PC-3 (cell line): ENCODE results near the gene CTNNA3.

ENCODE experiments used
- EZH2 ChIP-seq: fragments of 300-600 bp; sonication (generic); IDR thresholded peaks from one replicate; pipeline ENCODE4 v1.6.1; 2017; ENCODE audit warnings: antibody characterized with exemption, mild to moderate bottlenecking, low read length; ENCODE audit not compliant: unreplicated experiment
- EZH2phosphoT487 ChIP-seq: fragments of 300-600 bp; sonication (generic); IDR thresholded peaks from 2 replicates; pipeline ENCODE4 v1.6.1; 2018; ENCODE audit warnings: mild to moderate bottlenecking, antibody characterized with exemption, low read length, borderline replicate concordance
- TF ChIP-seq, protein P1 (sequence below): fragments of 300-600 bp; sonication (generic); conservative IDR thresholded peaks from 2 replicates; pipeline ENCODE4 v1.5.1; 2017; ENCODE audit warnings: antibody characterized with exemption, low read depth, mild to moderate bottlenecking, low read length

GRCh38 chr10:66021423-66021822 is 1674.6 kb downstream of the CTNNA3 start:
- TF ChIP-seq EZH2phosphoT487 = no peak
- TF ChIP-seq, protein P1, sequence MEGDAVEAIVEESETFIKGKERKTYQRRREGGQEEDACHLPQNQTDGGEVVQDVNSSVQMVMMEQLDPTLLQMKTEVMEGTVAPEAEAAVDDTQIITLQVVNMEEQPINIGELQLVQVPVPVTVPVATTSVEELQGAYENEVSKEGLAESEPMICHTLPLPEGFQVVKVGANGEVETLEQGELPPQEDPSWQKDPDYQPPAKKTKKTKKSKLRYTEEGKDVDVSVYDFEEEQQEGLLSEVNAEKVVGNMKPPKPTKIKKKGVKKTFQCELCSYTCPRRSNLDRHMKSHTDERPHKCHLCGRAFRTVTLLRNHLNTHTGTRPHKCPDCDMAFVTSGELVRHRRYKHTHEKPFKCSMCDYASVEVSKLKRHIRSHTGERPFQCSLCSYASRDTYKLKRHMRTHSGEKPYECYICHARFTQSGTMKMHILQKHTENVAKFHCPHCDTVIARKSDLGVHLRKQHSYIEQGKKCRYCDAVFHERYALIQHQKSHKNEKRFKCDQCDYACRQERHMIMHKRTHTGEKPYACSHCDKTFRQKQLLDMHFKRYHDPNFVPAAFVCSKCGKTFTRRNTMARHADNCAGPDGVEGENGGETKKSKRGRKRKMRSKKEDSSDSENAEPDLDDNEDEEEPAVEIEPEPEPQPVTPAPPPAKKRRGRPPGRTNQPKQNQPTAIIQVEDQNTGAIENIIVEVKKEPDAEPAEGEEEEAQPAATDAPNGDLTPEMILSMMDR = no peak
- no peak for TF ChIP-seq EZH2
